Activated CD4-positive, alpha-beta T cell treated with anti-CD3 and anti-CD28 coated beads, Interleukin-2, amount 50 U/mL, for 24 hours (primary cell): Measurements from ENCODE around the gene C9orf50.
"Not testable (repeated sequence)": the region's sequence is repeated elsewhere in the genome, so short reads cannot be mapped to it uniquely, and the experiment has no call there.

Experiments used
- DNase-seq, 2 donors: peaks; one replicate each; pipeline ENCODE4 v3.0.0-alpha.2; 2020; ENCODE audit warnings: low read depth in 1 of 2, low spot score in 1 of 2

Gene C9orf50

GRCh38 chr9:129620669-129621295 lies at the start of gene C9orf50:
C9orf50 (minus strand) TSS chr9:129621101; CDS start chr9:129620574, 527 bp downstream.
- DNase-seq = no peak

DNA sequence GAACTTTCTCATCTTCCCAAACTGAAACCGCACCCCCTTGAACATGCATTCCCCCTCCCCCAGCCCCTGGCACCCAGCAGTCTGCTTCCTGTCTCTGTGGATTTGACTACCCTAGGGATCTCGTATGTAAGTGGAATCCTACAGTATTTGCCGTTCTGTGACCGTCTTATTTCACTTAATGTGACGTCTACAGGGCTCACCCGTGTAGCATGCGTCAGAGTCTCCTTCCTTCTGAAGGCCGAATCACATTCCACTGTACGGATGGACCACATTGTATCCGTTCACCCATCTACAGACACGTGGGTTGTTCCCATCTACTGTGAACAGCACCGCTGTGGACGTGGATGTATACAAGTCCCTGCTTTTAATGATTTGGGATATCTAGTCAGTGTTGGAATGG lies 49.0 kb upstream of the C9orf50 start:
- no peak for DNase-seq

GRCh38 chr9:129669141-129669718 lies 48.3 kb upstream of the C9orf50 start:
- DNase-seq = no peak

- DNase-seq = no peak
These were observed 46.9 kb upstream of the C9orf50 start for GRCh38 chr9:129667850-129668249.

DNA sequence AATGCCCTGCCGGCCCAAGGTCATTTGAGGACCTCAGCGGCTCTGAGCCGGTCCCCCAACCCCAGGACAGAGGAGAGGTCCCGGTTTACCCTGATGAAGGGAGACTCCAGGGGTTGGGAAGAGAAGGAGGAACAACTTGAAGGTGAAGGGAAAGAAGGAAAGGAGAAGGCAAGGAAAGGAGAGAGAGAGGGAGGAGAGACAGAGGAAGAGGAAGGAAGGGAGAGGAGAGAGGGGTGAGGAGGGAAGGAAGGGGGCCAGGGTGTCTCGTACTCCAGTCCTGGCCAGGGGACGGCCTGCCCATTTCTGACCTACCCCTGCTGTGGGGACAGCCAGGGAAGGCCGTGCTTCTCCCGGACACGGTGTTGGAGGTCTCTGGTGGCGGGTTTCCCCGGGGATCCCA lies 46.5 kb upstream of the C9orf50 start:
- DNase-seq = no peak

DNA sequence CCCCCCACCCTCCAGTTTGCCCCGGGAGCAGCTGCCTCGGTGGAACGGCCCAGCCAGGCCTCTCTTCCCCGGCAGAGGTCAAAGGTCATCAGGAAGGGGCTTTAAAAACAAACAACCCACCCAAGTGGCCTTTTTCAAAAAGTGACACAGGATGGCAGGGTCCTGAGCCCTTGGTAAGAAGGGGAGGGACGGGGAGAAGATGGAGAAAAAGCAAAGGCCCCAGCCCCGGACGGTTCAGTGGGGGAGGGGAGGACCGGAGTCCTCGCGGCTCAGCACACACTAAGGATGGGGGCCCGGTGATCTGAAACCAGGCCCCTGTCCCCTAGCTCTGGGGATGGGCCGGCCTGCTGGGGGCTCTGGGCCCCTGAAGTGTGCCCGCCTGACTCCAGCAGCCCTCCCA lies 45.7 kb upstream of the C9orf50 start:
- DNase-seq = no peak

DNA sequence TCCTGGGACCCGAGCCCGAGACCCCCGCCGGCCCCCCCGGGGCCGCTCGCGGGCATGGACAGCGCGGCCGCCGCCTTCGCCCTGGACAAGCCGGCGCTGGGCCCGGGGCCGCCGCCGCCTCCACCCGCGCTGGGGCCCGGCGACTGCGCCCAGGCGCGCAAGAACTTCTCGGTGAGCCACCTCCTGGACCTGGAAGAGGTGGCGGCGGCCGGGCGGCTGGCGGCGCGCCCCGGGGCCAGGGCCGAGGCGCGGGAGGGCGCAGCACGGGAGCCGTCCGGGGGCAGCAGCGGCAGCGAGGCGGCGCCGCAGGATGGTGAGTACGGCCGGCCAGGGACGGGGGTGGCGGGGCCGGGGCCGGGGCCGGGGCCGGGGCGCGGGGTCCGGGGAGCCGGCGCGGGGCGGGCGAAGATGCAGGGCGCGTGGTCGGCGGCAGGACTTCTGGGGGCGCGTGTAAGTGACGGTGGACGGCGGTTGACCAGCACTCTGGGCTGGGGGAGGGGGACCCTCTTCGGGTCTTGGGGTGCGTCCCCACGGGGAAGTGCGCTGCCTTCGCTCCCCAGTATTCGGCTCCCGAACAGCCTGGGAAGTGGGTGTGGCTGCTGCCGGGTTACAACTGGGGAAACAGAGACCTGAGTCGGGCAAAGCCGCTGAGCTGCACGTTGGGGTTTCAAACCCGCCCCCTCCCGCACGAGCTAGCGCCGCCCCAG lies 45.1 kb upstream of the C9orf50 start:
- DNase-seq = no peak

- no peak for DNase-seq
These were observed 44.5 kb upstream of the C9orf50 start, which contains the start of gene PRRX2 for GRCh38 chr9:129665389-129665775. PRRX2 (plus strand) TSS chr9:129665647; CDS start chr9:129665868, 221 bp downstream.

DNA sequence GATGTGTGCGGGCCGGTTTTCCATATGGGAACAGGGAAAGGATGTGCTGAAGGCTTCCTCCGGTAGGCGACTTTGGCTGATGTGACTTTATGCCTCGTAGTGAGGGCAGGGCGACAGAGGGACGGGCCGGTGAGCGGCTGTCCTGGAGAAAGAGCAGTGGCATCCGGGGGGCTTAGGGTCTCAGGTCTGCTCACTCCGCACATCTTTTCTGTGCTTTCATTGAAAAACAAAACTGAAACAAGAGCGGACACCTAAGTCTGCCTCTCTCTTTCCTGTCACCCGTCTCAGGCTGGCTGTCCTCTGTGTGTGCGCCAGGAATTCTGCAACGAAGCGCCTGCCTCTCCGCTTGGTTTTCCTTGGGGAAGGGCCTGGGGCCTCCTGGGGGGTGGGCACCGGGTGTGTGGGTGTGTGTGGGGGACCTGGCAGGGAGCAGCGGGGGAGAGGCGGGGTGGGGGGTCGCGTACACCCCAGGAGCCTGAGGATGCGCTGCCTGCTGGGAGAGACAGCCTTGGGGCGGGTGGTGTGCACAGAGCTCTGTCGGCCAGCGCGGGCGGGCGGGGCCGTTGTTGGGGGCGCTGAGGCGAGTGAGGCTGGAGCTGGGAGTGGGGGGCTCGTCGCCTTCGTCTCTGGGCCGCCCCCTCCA lies 44.0 kb upstream of the C9orf50 start:
- DNase-seq = no peak

GRCh38 chr9:129662239-129662638 lies 41.3 kb upstream of the C9orf50 start:
- not testable (repeated sequence) for DNase-seq

- DNase-seq = no peak
These were observed 40.1 kb upstream of the C9orf50 start for GRCh38 chr9:129661029-129661428.

DNA sequence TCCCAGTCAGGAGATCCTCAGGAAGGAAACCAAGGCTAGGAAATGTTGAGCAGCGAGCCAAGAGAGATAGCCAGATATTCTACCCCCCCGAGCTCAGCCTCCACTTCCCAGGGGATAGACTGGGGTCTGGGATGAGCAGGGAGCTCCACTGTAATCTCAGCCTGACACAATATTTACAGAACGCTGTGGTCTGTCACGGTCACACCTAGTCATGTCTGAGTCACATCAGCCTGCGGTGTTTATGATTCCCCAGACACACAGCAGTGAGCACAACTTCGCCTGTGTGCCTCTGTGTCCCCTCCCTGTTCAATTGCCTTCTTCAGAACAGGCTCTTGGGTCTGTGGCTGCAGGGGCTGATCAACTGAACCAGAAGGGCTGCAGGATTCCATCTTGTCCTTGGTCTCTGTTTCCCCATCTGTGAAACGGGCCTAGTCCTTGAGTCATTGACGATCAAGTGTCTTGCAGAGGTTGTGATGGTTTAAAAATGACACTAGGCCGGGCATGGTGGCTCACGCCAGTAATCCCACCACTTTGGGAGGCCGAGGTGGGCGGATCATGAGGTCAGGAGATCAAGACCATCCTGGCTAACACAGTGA lies 36.0 kb upstream of the C9orf50 start:
- DNase-seq = no peak

GRCh38 chr9:129655696-129656095 lies 34.8 kb upstream of the C9orf50 start:
- DNase-seq = no peak

GRCh38 chr9:129655154-129655553 lies 34.3 kb upstream of the C9orf50 start:
- DNase-seq = no peak

GRCh38 chr9:129654554-129655040 lies 33.7 kb upstream of the C9orf50 start:
- no peak for DNase-seq

DNA sequence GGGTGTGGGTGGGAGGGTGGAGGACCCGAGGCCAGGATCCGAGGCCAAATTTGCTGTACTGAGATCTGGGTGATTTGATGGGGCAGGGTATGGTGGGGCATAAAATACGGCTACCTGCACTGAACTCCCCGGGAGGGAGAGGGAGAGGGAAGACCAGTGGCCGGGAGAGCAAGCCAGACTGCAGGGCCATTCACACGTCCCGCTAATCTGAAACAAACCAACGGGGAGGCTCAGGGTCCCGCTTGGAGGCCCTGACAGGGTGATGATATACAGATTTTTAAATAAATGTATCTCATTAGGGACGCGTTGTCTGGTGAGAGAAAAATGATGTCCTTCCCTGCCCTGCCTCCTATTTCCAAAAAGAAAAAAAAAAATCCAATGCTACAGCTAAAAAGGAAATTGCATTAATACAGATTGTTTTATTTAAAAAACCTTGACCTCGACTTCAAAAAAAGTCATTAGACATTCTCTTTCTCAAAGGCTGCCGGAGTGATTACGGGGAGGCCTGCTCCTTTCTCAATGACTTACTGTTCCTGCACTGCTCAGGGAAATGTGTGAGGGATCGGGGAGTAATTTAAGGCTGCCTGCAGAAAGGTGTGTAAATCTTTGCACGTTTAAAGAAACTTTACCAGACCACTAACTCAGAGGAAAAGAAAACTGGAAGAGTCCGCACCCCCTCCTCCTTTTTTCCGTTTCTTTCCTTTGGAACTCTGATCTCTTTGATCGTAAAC lies 33.1 kb upstream of the C9orf50 start:
- no peak for DNase-seq

GRCh38 chr9:129650680-129651235 lies 29.9 kb upstream of the C9orf50 start:
- no peak for DNase-seq

GRCh38 chr9:129649726-129650679 lies 29.1 kb upstream of the C9orf50 start:
- DNase-seq = no peak

DNA sequence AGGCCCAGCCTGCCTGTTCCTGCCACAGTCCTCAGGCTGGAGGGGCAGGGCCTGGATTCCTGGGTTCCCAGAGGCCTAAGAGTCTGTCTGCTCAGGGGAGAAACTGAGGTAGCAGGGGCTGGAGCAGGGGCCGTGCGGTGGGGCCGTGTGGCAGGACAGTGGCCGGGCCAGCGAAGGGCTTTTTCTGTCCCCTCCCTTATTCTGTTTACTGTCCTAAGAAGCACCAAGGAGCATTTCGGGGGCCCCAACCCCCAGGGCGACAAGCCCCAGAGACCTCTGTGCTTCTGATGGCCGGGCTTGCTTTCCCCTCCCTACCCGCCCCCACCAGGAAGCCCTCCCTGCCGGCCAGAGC lies 27.8 kb upstream of the C9orf50 start:
- DNase-seq = no peak
